Testis (tissue), 2 donors: ENCODE results near the gene AIG1.

ENCODE experiments used
- CTCF ChIP-seq, 3 experiments: fragments of 450-650 bp in 2 of 3; fragments of 200-600 bp in 1 of 3; sonication (generic) in 1 of 3; IDR thresholded peaks; one replicate each; pipeline ENCODE4 v1.5.1; 2016 to 2019; ENCODE audit warnings: antibody characterized with exemption in 3 of 3, mild to moderate bottlenecking in 2 of 3, moderate library complexity in 1 of 3
- POLR2A ChIP-seq: fragments of 450-650 bp; IDR thresholded peaks from one replicate; pipeline ENCODE4 v1.6.1; 2017; ENCODE audit warnings: antibody characterized with exemption, mild to moderate bottlenecking, moderate library complexity

- no peak for TF ChIP-seq CTCF (IDR thresholded peaks at IDR 0.05)
- no peak for TF ChIP-seq POLR2A
Measured at GRCh38 chr6:143293523-143293922, 232.8 kb downstream of the AIG1 start.
